GM23338 (cell line): ENCODE results near the gene CYYR1. TPM values are rescaled to one million over a fixed set of nuclear protein-coding genes. Genes with fewer than 3 reads are reported as not detected.

Experiments used
- ATAC-seq: fragments of 200-7000 bp; cut with Tn5 transposase; 3 replicates; pipeline ENCODE4 v1.9.1; 2020
- DNase-seq: peaks from one replicate; pipeline ENCODE4 v3.0.0-alpha.2; 2015; ENCODE audit warnings: low spot score
- H2AFZ ChIP-seq: fragments of 200-600 bp; sonication (generic); 2 replicates; pipeline ENCODE4 v1.8.0; 2016; ENCODE audit warnings: antibody characterized with exemption, mild to moderate bottlenecking, moderate library complexity
- H3F3A ChIP-seq: fragments of 200-600 bp; sonication (generic); replicated peaks from 2 replicates; pipeline ENCODE4 v1.8.0; 2017; ENCODE audit warnings: antibody characterized with exemption, mixed run types, low read depth
- H3K27ac ChIP-seq: fragments of 200-600 bp; sonication (generic); 2 replicates; pipeline ENCODE4 v1.6.1; 2016; ENCODE audit warnings: low read depth
- H3K27me3 ChIP-seq: fragments of 200-600 bp; sonication (generic); 2 replicates; pipeline ENCODE4 v1.8.0; 2016; ENCODE audit warnings: mild to moderate bottlenecking, mixed run types, moderate library complexity; ENCODE audit not compliant: insufficient read depth
- H3K36me3 ChIP-seq: fragments of 200-600 bp; sonication (generic); 2 replicates; pipeline ENCODE4 v1.8.0; 2016; ENCODE audit warnings: mild to moderate bottlenecking; ENCODE audit not compliant: insufficient read depth
- H3K4me1 ChIP-seq: fragments of 200-600 bp; sonication (generic); 2 replicates; pipeline ENCODE4 v1.8.0; 2016; ENCODE audit warnings: mild to moderate bottlenecking, moderate library complexity; ENCODE audit not compliant: insufficient read depth
- H3K4me2 ChIP-seq: fragments of 200-600 bp; sonication (generic); 2 replicates; pipeline ENCODE4 v1.7.1; 2017; ENCODE audit warnings: mixed run types
- H3K4me3 ChIP-seq: fragments of 200-600 bp; sonication (generic); 2 replicates; pipeline ENCODE4 v1.6.1; 2016; ENCODE audit warnings: mixed run types
- H3K79me2 ChIP-seq: fragments of 200-600 bp; sonication (generic); replicated peaks from 2 replicates; pipeline ENCODE4 v1.8.0; 2017; ENCODE audit warnings: mild to moderate bottlenecking; ENCODE audit not compliant: insufficient read depth
- H3K9me2 ChIP-seq: fragments of 200-600 bp; sonication (generic); 2 replicates; pipeline ENCODE4 v1.8.0; 2017; ENCODE audit not compliant: insufficient read depth
- H4K20me1 ChIP-seq: fragments of 200-600 bp; sonication (generic); replicated peaks from 2 replicates; pipeline ENCODE4 v1.8.0; 2017; ENCODE audit warnings: mild to moderate bottlenecking; ENCODE audit not compliant: insufficient read depth
- H3K27ac Mint-ChIP-seq: 2 replicates; pipeline ENCODE4 v1.8.0; 2020; ENCODE audit warnings: inconsistent platforms, mild to moderate bottlenecking, moderate library complexity, mixed read lengths
- H3K27me3 Mint-ChIP-seq: 3 replicates; pipeline ENCODE4 v1.8.0; 2022; ENCODE audit warnings: low read depth, mild to moderate bottlenecking, moderate library complexity, mixed read lengths, inconsistent platforms; ENCODE audit not compliant: insufficient read depth, poor library complexity
- H3K36me3 Mint-ChIP-seq: 3 replicates; pipeline ENCODE4 v1.8.0; 2021; ENCODE audit warnings: low read depth, mild to moderate bottlenecking, inconsistent platforms, moderate library complexity, mixed read lengths
- H3K4me1 Mint-ChIP-seq: 3 replicates; pipeline ENCODE4 v1.8.0; 2020; ENCODE audit warnings: mild to moderate bottlenecking, inconsistent platforms, mixed read lengths
- H3K4me3 Mint-ChIP-seq: 3 replicates; pipeline ENCODE4 v1.8.0; 2021; ENCODE audit warnings: moderate library complexity, mild to moderate bottlenecking, inconsistent platforms, mixed read lengths
- H3K9me3 Mint-ChIP-seq: 3 replicates; pipeline ENCODE4 v1.8.0; 2020; ENCODE audit warnings: moderate library complexity, mild to moderate bottlenecking, inconsistent platforms, mixed read lengths
- CREB1 ChIP-seq: fragments of 250-450 bp; sonication (Bioruptor Pico); IDR thresholded peaks from 2 replicates; pipeline ENCODE4 v1.5.0; 2020; ENCODE audit warnings: low read depth, mild to moderate bottlenecking, moderate library complexity
- EZH2phosphoT487 ChIP-seq: fragments of 200-600 bp; sonication (generic); IDR thresholded peaks from one replicate; pipeline ENCODE4 v1.8.1; 2018; ENCODE audit warnings: antibody characterized with exemption; ENCODE audit not compliant: unreplicated experiment
- JUNB ChIP-seq: IDR thresholded peaks from one replicate; pipeline ENCODE4 v1.6.1; 2016; ENCODE audit warnings: antibody characterized with exemption; ENCODE audit not compliant: unreplicated experiment
- POLR2AphosphoS5 ChIP-seq: IDR thresholded peaks from 2 replicates; pipeline ENCODE4 v1.6.1; 2016; ENCODE audit warnings: antibody characterized with exemption, low read depth
- ZNF114 ChIP-seq: fragments of 250-450 bp; sonication (Bioruptor Pico); IDR thresholded peaks from 2 replicates; pipeline ENCODE4 v1.5.0; 2020; ENCODE audit warnings: mild to moderate bottlenecking, moderate library complexity
- ZNF331 ChIP-seq: fragments of 250-450 bp; sonication (Bioruptor Pico); IDR thresholded peaks from 2 replicates; pipeline ENCODE4 v1.5.0; 2020; ENCODE audit warnings: low read depth, mild to moderate bottlenecking, moderate library complexity
- polyA plus RNA-seq: library from polyadenylated mRNA; unstranded; fragments of >200 nt; fragmentation: Nextera tagmentation; extraction: Ambion mirVana; gene quantifications from 2 replicates; pipeline ENCODE4 v1.2.1, GENCODE V29; 2016
- total RNA-seq: library from RNA; depleted of rRNA; stranded (reverse); fragments of >200 nt; shearing (Covaris generic); gene quantifications from 2 replicates; pipeline ENCODE4 v1.2.3, GENCODE V29; 2014
- TF ChIP-seq, protein P1 (sequence below): fragments of 250-450 bp; sonication (Bioruptor Pico); IDR thresholded peaks from 2 replicates; pipeline ENCODE4 v1.5.0; 2020; ENCODE audit warnings: mild to moderate bottlenecking, moderate library complexity
- TF ChIP-seq, protein P2 (sequence below), 2 experiments: fragments of 200-600 bp in 1 of 2; sonication (generic) in 1 of 2; conservative IDR thresholded peaks; 2 replicates each; pipeline versions ENCODE4 v1.5.1 to v1.6.1; 2016 to 2017; ENCODE audit warnings: antibody characterized with exemption in 2 of 2, low read depth in 2 of 2, mild to moderate bottlenecking in 2 of 2, moderate library complexity in 1 of 2

The CYYR1 gene
- total and polyA plus RNA-seq, 2 experiments from 2014 or later, result 23.8 to 25.4 TPM

DNA sequence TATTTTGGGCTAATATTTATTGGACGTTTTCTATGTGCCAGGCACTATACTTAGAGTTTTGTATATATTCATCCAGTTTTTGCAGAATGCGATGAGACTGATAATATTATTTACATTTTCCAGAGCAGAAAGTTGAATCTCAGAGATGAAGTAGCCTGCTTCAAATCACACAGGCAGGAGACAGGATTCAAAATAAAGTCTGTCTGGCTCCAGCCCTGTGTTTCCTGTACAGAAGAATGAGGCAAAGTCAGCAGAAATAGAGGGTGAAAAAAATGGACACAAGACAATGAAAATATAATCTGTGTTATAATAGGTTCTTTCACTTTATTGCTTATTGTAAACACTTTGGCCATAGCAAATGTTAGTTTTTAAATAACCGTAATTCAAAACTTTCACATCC is 107.2 kb downstream of the CYYR1 start:
- Histone ChIP-seq H3K79me2 (no peaks in the 10 kb centered on the region), H3K27me3 (no peaks in the 10 kb centered on the region), H4K20me1 (no peaks in the 10 kb centered on the region), H3K9me2 (no peaks in the 10 kb centered on the region), H3K36me3 (no peaks in the 10 kb centered on the region), H3K4me3 (no peak overlapping the region), H3K27ac (no peak overlapping the region), H2AFZ (no peak overlapping the region), H3K4me1 (no peaks in the 10 kb centered on the region), H3K4me2 (no peak overlapping the region), H3F3A (no peaks in the 10 kb centered on the region)
- Mint-ChIP-seq H3K4me1 (no peaks in the 10 kb centered on the region), H3K9me3 (no peaks in the 10 kb centered on the region), H3K36me3 (0 out of 3 replicates have a peak, but pooled peaks cover 3% of the 10 kb centered on the region), H3K27ac (no peak overlapping the region), H3K27me3 (peaks cover 2% of the 10 kb centered on the region), H3K4me3 (no peak overlapping the region)
- ATAC-seq (no peak), DNase-seq (no peak)
- TF ChIP-seq CREB1 (CRISPR knock-in tag) (no peak), EZH2phosphoT487 (no peak), JUNB (no peak), POLR2AphosphoS5 (no peak), ZNF114 (CRISPR knock-in tag) (no peak), ZNF331 (CRISPR knock-in tag) (no peak)
- TF ChIP-seq, protein P1, sequence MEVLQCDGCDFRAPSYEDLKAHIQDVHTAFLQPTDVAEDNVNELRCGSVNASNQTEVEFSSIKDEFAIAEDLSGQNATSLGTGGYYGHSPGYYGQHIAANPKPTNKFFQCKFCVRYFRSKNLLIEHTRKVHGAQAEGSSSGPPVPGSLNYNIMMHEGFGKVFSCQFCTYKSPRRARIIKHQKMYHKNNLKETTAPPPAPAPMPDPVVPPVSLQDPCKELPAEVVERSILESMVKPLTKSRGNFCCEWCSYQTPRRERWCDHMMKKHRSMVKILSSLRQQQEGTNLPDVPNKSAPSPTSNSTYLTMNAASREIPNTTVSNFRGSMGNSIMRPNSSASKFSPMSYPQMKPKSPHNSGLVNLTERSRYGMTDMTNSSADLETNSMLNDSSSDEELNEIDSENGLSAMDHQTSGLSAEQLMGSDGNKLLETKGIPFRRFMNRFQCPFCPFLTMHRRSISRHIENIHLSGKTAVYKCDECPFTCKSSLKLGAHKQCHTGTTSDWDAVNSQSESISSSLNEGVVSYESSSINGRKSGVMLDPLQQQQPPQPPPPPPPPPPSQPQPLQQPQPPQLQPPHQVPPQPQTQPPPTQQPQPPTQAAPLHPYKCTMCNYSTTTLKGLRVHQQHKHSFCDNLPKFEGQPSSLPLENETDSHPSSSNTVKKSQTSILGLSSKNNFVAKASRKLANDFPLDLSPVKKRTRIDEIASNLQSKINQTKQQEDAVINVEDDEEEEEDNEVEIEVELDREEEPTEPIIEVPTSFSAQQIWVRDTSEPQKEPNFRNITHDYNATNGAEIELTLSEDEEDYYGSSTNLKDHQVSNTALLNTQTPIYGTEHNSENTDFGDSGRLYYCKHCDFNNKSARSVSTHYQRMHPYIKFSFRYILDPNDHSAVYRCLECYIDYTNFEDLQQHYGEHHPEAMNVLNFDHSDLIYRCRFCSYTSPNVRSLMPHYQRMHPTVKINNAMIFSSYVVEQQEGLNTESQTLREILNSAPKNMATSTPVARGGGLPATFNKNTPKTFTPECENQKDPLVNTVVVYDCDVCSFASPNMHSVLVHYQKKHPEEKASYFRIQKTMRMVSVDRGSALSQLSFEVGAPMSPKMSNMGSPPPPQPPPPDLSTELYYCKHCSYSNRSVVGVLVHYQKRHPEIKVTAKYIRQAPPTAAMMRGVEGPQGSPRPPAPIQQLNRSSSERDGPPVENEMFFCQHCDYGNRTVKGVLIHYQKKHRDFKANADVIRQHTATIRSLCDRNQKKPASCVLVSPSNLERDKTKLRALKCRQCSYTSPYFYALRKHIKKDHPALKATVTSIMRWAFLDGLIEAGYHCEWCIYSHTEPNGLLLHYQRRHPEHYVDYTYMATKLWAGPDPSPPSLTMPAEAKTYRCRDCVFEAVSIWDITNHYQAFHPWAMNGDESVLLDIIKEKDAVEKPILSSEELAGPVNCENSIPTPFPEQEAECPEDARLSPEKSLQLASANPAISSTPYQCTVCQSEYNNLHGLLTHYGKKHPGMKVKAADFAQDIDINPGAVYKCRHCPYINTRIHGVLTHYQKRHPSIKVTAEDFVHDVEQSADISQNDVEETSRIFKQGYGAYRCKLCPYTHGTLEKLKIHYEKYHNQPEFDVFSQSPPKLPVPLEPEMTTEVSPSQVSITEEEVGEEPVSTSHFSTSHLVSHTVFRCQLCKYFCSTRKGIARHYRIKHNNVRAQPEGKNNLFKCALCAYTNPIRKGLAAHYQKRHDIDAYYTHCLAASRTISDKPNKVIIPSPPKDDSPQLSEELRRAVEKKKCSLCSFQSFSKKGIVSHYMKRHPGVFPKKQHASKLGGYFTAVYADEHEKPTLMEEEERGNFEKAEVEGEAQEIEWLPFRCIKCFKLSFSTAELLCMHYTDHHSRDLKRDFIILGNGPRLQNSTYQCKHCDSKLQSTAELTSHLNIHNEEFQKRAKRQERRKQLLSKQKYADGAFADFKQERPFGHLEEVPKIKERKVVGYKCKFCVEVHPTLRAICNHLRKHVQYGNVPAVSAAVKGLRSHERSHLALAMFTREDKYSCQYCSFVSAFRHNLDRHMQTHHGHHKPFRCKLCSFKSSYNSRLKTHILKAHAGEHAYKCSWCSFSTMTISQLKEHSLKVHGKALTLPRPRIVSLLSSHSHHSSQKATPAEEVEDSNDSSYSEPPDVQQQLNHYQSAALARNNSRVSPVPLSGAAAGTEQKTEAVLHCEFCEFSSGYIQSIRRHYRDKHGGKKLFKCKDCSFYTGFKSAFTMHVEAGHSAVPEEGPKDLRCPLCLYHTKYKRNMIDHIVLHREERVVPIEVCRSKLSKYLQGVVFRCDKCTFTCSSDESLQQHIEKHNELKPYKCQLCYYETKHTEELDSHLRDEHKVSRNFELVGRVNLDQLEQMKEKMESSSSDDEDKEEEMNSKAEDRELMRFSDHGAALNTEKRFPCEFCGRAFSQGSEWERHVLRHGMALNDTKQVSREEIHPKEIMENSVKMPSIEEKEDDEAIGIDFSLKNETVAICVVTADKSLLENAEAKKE (CRISPR knock-in tag), result no peak
- TF ChIP-seq, protein P2, sequence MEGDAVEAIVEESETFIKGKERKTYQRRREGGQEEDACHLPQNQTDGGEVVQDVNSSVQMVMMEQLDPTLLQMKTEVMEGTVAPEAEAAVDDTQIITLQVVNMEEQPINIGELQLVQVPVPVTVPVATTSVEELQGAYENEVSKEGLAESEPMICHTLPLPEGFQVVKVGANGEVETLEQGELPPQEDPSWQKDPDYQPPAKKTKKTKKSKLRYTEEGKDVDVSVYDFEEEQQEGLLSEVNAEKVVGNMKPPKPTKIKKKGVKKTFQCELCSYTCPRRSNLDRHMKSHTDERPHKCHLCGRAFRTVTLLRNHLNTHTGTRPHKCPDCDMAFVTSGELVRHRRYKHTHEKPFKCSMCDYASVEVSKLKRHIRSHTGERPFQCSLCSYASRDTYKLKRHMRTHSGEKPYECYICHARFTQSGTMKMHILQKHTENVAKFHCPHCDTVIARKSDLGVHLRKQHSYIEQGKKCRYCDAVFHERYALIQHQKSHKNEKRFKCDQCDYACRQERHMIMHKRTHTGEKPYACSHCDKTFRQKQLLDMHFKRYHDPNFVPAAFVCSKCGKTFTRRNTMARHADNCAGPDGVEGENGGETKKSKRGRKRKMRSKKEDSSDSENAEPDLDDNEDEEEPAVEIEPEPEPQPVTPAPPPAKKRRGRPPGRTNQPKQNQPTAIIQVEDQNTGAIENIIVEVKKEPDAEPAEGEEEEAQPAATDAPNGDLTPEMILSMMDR (conservative IDR thresholded peaks at IDR 0.05; ENCODE audit: low read depth in 2 of 2), result no peak
